ENCODE data around the gene UNC119.

Gene UNC119

GRCh38 chr17:28573521-28573920 lies 21.1 kb upstream of the UNC119 start:
- ATAC-seq = no peak
- TF ChIP-seq CSDC2 (CRISPR knock-in tag; IDR thresholded peaks at IDR 0.05) = no peak
- TF ChIP-seq ZFP30 (CRISPR knock-in tag; IDR thresholded peaks at IDR 0.05) = no peak
- TF ChIP-seq CREB5 (CRISPR knock-in tag; IDR thresholded peaks at IDR 0.05; ENCODE audit: low read depth) = no peak
- TF ChIP-seq ZNF8 (CRISPR knock-in tag; IDR thresholded peaks at IDR 0.05) = no peak
- TF ChIP-seq ZNF70 (CRISPR knock-in tag; IDR thresholded peaks at IDR 0.05) = no peak
- TF ChIP-seq TSHZ2 (CRISPR knock-in tag; IDR thresholded peaks at IDR 0.05) = no peak
- TF ChIP-seq ZNF565 (CRISPR knock-in tag; conservative IDR thresholded peaks at IDR 0.05; ENCODE audit: low read depth) = no peak
- no peak for TF ChIP-seq SNAI2 (CRISPR knock-in tag; IDR thresholded peaks at IDR 0.05)
- TF ChIP-seq PPARA (CRISPR knock-in tag; IDR thresholded peaks at IDR 0.05; ENCODE audit: borderline replicate concordance) = no peak
- no peak for TF ChIP-seq POU6F1 (CRISPR knock-in tag; IDR thresholded peaks at IDR 0.05; ENCODE audit: borderline replicate concordance, low read depth)
- no peak for TF ChIP-seq CSRNP3 (CRISPR knock-in tag; IDR thresholded peaks at IDR 0.05)
- TF ChIP-seq OSR1 (CRISPR knock-in tag; IDR thresholded peaks at IDR 0.05) = no peak
- no peak for TF ChIP-seq RARB (CRISPR knock-in tag; IDR thresholded peaks at IDR 0.05)
- TF ChIP-seq PATZ1 (CRISPR knock-in tag; IDR thresholded peaks at IDR 0.05; ENCODE audit: borderline replicate concordance) = no peak
- no peak for TF ChIP-seq TCF4 (CRISPR knock-in tag; IDR thresholded peaks at IDR 0.05; ENCODE audit: borderline replicate concordance)
- no peak for TF ChIP-seq TOX (CRISPR knock-in tag; IDR thresholded peaks at IDR 0.05; ENCODE audit: borderline replicate concordance)
- TF ChIP-seq ISL1 (CRISPR knock-in tag; IDR thresholded peaks at IDR 0.05) = no peak

GRCh38 chr17:28573040-28573380 lies 20.6 kb upstream of the UNC119 start:
- no peak for TF ChIP-seq CSDC2 (CRISPR knock-in tag; IDR thresholded peaks at IDR 0.05)
- TF ChIP-seq TCF4 (CRISPR knock-in tag; IDR thresholded peaks at IDR 0.05; ENCODE audit: borderline replicate concordance) = no peak
- TF ChIP-seq POU6F1 (CRISPR knock-in tag; IDR thresholded peaks at IDR 0.05; ENCODE audit: borderline replicate concordance, low read depth) = no peak
- no peak for TF ChIP-seq ZNF70 (CRISPR knock-in tag; IDR thresholded peaks at IDR 0.05)
- no peak for TF ChIP-seq ZFP3 (CRISPR knock-in tag; IDR thresholded peaks at IDR 0.05)
- no peak for TF ChIP-seq GLIS3 (CRISPR knock-in tag; IDR thresholded peaks at IDR 0.05)
- TF ChIP-seq ARNTL (CRISPR knock-in tag; IDR thresholded peaks at IDR 0.05; ENCODE audit: borderline replicate concordance, low read depth) = no peak
- TF ChIP-seq TSHZ2 (CRISPR knock-in tag; IDR thresholded peaks at IDR 0.05) = no peak
- no peak for TF ChIP-seq ZFP30 (CRISPR knock-in tag; IDR thresholded peaks at IDR 0.05)
- no peak for TF ChIP-seq SNAI2 (CRISPR knock-in tag; IDR thresholded peaks at IDR 0.05)
- no peak for TF ChIP-seq ZNF565 (CRISPR knock-in tag; conservative IDR thresholded peaks at IDR 0.05; ENCODE audit: low read depth)
- TF ChIP-seq ZC3H10 (CRISPR knock-in tag; IDR thresholded peaks at IDR 0.05) = no peak
- TF ChIP-seq ZNF8 (CRISPR knock-in tag; IDR thresholded peaks at IDR 0.05) = no peak
- no peak for TF ChIP-seq TOX (CRISPR knock-in tag; IDR thresholded peaks at IDR 0.05; ENCODE audit: borderline replicate concordance)
- TF ChIP-seq CSRNP3 (CRISPR knock-in tag; IDR thresholded peaks at IDR 0.05) = no peak
- TF ChIP-seq ISL1 (CRISPR knock-in tag; IDR thresholded peaks at IDR 0.05) = no peak
- no peak for ATAC-seq

All from SK-N-SH treated with all-trans-retinoic acid at 6 μM for 48 hours (cell line).